GM18867 (cell line): ENCODE measurements around the gene PNPLA1.
"Not testable (repeated sequence)": the region's sequence is repeated elsewhere in the genome, so short reads cannot be mapped to it uniquely, and the experiment has no call there.

Experiments
- ATAC-seq: cut with Tn5 transposase; IDR thresholded peaks from one replicate; pipeline ENCODE4 v1.9.1; 2021; ENCODE audit warnings: mild to moderate bottlenecking, moderate library complexity; ENCODE audit not compliant: unreplicated experiment

PNPLA1 gene

GRCh38 chr6:36333171-36333895 lies 63.5 kb downstream of the PNPLA1 start:
- no peak for ATAC-seq

GRCh38 chr6:36333931-36334725 lies 64.3 kb downstream of the PNPLA1 start:
- ATAC-seq = no peak

GRCh38 chr6:36334832-36335459 lies 65.1 kb downstream of the PNPLA1 start:
- ATAC-seq = no peak

- ATAC-seq = no peak
These were observed 65.8 kb downstream of the PNPLA1 start for GRCh38 chr6:36335465-36336207.

GRCh38 chr6:36336208-36336710 lies 66.4 kb downstream of the PNPLA1 start:
- no peak for ATAC-seq

- ATAC-seq = no peak
These were observed 67.0 kb downstream of the PNPLA1 start, which contains the start of gene BNIP5 for GRCh38 chr6:36336779-36337241. BNIP5 (minus strand) TSS chr6:36336888; CDS start chr6:36330690, 6,198 bp downstream.

- no peak for ATAC-seq
These were observed 68.0 kb downstream of the PNPLA1 start for GRCh38 chr6:36337814-36338213.

- not testable (repeated sequence) for ATAC-seq
These were observed 68.4 kb downstream of the PNPLA1 start for GRCh38 chr6:36338223-36338622.

GRCh38 chr6:36339146-36339545 lies 69.3 kb downstream of the PNPLA1 start:
- ATAC-seq = no peak

- ATAC-seq = no peak
These were observed 70.4 kb downstream of the PNPLA1 start for GRCh38 chr6:36340306-36340617.

- no peak for ATAC-seq
These were observed 71.0 kb downstream of the PNPLA1 start for GRCh38 chr6:36340618-36341454.

- no peak for ATAC-seq
These were observed 73.3 kb downstream of the PNPLA1 start for GRCh38 chr6:36343109-36343680.

- no peak for ATAC-seq
These were observed 76.0 kb downstream of the PNPLA1 start for GRCh38 chr6:36345681-36346466.

- ATAC-seq = no peak
These were observed 76.8 kb downstream of the PNPLA1 start for GRCh38 chr6:36346486-36347273.

GRCh38 chr6:36347621-36348020 lies 77.8 kb downstream of the PNPLA1 start:
- no peak for ATAC-seq

- no peak for ATAC-seq
These were observed 79.4 kb downstream of the PNPLA1 start for GRCh38 chr6:36349240-36349639.

- no peak for ATAC-seq
These were observed 80.2 kb downstream of the PNPLA1 start for GRCh38 chr6:36350082-36350481.
